DND-41 (cell line): ENCODE data around the gene NECTIN2.
A peak's percentile ranks its signal among the peaks of the same experiment; 100 is the strongest.
"Not testable (repeated sequence)": the region's sequence is repeated elsewhere in the genome, so short reads cannot be mapped to it uniquely, and the experiment has no call there.

Source experiments
- ATAC-seq: fragments of 200-7000 bp; cut with Tn5 transposase; 3 replicates; pipeline ENCODE4 v1.9.1; 2021; ENCODE audit warnings: low read depth; ENCODE audit not compliant: insufficient read depth
- DNase-seq: peaks from one replicate; pipeline ENCODE4 v3.0.0-alpha.2; 2020
- H2AFZ ChIP-seq: 2 replicates; pipeline ENCODE4 v1.6.0; 2012; ENCODE audit warnings: low read depth, low read length
- H3K27ac ChIP-seq: 2 replicates; pipeline ENCODE4 v1.5.1; 2012; ENCODE audit warnings: low read length, inconsistent platforms
- H3K27me3 ChIP-seq: fragments of 200-600 bp; sonication (generic); 2 replicates; pipeline ENCODE4 v1.6.0; 2012; ENCODE audit warnings: low read length, mild to moderate bottlenecking, inconsistent platforms; ENCODE audit not compliant: insufficient read depth, poor library complexity
- H3K36me3 ChIP-seq: 2 replicates; pipeline ENCODE4 v1.5.1; 2012; ENCODE audit warnings: low read length, inconsistent platforms; ENCODE audit not compliant: insufficient read depth
- H3K4me1 ChIP-seq: 2 replicates; pipeline ENCODE4 v1.5.1; 2012; ENCODE audit warnings: mild to moderate bottlenecking, low read length; ENCODE audit not compliant: insufficient read depth
- H3K4me2 ChIP-seq: 2 replicates; pipeline ENCODE4 v1.6.0; 2012; ENCODE audit warnings: mild to moderate bottlenecking, moderate library complexity, low read length, inconsistent platforms; ENCODE audit not compliant: insufficient read depth
- H3K4me3 ChIP-seq, 2 experiments: fragments of 200-600 bp in 1 of 2; shearing (Covaris generic) in 1 of 2; 2 replicates each; pipeline ENCODE4 v1.5.1; 2012 to 2016; ENCODE audit warnings: inconsistent platforms in 2 of 2, low read length in 2 of 2, mild to moderate bottlenecking in 2 of 2, low read depth in 1 of 2, moderate library complexity in 1 of 2
- H3K79me2 ChIP-seq: 2 replicates; pipeline ENCODE4 v1.6.0; 2012; ENCODE audit warnings: low read length, inconsistent platforms; ENCODE audit not compliant: insufficient read depth
- H3K9ac ChIP-seq: 2 replicates; pipeline ENCODE4 v1.6.0; 2012; ENCODE audit warnings: low read depth, mild to moderate bottlenecking, inconsistent platforms, low read length, moderate library complexity
- H3K9me3 ChIP-seq: 2 replicates; pipeline ENCODE4 v1.5.1; 2012; ENCODE audit warnings: low read length, moderate library complexity, mild to moderate bottlenecking, inconsistent platforms; ENCODE audit not compliant: insufficient read depth, severe bottlenecking
- H4K20me1 ChIP-seq: 2 replicates; pipeline ENCODE4 v1.6.0; 2012; ENCODE audit warnings: low read length; ENCODE audit not compliant: insufficient read depth
- EZH2 ChIP-seq: IDR thresholded peaks from 3 replicates; pipeline ENCODE4 v1.6.1; 2012; ENCODE audit warnings: borderline replicate concordance, low read depth, mild to moderate bottlenecking, moderate library complexity, low read length, inconsistent platforms; ENCODE audit not compliant: severe bottlenecking
- TF ChIP-seq, protein P1 (sequence below): IDR thresholded peaks from 2 replicates; pipeline ENCODE4 v1.5.1; 2012; ENCODE audit warnings: borderline replicate concordance, low read length, moderate library complexity, mild to moderate bottlenecking; ENCODE audit not compliant: poor library complexity, severe bottlenecking; ENCODE audit errors: extremely low read depth

The NECTIN2 gene

DNA sequence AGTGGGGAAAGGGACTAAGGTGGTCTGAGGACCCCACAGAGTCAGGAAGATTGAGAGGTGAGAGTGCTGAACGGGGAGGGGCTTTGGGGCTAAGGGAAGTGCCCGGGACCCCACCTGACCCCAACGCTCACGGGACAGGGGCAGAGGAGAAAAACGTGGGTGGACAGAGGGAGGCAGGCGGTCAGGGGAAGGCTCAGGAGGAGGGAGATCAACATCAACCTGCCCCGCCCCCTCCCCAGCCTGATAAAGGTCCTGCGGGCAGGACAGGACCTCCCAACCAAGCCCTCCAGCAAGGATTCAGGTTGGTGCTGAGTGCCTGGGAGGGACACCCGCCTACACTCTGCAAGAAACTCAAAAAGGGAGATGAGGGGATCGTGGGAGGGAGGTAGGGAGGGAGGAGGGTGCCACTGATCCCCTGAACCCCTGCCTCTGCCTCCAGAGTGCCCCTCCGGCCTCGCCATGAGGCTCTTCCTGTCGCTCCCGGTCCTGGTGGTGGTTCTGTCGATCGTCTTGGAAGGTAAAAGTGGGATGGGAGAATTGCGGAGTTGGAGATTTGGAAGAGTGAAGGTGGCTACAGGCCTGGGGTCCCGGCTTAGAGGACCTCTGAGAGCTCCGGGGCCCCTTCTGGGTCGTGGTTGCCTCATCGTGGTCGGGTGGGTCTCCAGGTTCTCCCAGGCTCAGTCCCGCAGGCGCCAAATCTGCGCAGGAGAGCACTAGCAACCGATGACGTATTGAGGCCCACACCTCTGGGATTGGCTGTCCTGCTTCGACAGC lies 68.5 kb downstream of the NECTIN2 start, which contains the start of gene APOC1:
APOC1 (plus strand) TSS at position 176 of the 774 bp plus-strand sequence; CDS start at position 460, 284 bp downstream.
- not testable (repeated sequence) for H4K20me1 ChIP-seq, H3K4me3 ChIP-seq, H3K9ac ChIP-seq, H3K9me3 ChIP-seq, H3K27me3 ChIP-seq, H3K79me2 ChIP-seq, H3K27ac ChIP-seq, H3K4me2 ChIP-seq, H2AFZ ChIP-seq, H3K4me1 ChIP-seq, H3K36me3 ChIP-seq
- ATAC-seq (peak; percentile 85), DNase-seq (peak; percentile 57)

DNA sequence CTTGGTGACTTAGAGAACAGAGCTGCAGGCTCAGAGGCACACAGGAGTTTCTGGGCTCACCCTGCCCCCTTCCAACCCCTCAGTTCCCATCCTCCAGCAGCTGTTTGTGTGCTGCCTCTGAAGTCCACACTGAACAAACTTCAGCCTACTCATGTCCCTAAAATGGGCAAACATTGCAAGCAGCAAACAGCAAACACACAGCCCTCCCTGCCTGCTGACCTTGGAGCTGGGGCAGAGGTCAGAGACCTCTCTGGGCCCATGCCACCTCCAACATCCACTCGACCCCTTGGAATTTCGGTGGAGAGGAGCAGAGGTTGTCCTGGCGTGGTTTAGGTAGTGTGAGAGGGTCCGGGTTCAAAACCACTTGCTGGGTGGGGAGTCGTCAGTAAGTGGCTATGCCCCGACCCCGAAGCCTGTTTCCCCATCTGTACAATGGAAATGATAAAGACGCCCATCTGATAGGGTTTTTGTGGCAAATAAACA lies 78.2 kb downstream of the NECTIN2 start:
- no peak overlapping the region for H3K27ac ChIP-seq
- H3K4me1 ChIP-seq, result no peaks in the 10 kb centered on the region
- no peaks in the 10 kb centered on the region for H3K79me2 ChIP-seq
- H3K4me2 ChIP-seq, result no peak overlapping the region
- ATAC-seq (no peak), DNase-seq (no peak)
- H3K9ac ChIP-seq, result no peak overlapping the region
- no peaks in the 10 kb centered on the region; the same call in 1 of the 2 replicates for H4K20me1 ChIP-seq
- peaks cover 7% of the 10 kb centered on the region for H3K27me3 ChIP-seq
- H3K36me3 ChIP-seq, result no peaks in the 10 kb centered on the region
- H3K4me3 ChIP-seq, result no peak overlapping the region
- H2AFZ ChIP-seq, result no peak overlapping the region
- no peaks in the 10 kb centered on the region for H3K9me3 ChIP-seq
- TF ChIP-seq, protein P1, sequence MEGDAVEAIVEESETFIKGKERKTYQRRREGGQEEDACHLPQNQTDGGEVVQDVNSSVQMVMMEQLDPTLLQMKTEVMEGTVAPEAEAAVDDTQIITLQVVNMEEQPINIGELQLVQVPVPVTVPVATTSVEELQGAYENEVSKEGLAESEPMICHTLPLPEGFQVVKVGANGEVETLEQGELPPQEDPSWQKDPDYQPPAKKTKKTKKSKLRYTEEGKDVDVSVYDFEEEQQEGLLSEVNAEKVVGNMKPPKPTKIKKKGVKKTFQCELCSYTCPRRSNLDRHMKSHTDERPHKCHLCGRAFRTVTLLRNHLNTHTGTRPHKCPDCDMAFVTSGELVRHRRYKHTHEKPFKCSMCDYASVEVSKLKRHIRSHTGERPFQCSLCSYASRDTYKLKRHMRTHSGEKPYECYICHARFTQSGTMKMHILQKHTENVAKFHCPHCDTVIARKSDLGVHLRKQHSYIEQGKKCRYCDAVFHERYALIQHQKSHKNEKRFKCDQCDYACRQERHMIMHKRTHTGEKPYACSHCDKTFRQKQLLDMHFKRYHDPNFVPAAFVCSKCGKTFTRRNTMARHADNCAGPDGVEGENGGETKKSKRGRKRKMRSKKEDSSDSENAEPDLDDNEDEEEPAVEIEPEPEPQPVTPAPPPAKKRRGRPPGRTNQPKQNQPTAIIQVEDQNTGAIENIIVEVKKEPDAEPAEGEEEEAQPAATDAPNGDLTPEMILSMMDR, result no peak
- no peak for TF ChIP-seq EZH2

DNA sequence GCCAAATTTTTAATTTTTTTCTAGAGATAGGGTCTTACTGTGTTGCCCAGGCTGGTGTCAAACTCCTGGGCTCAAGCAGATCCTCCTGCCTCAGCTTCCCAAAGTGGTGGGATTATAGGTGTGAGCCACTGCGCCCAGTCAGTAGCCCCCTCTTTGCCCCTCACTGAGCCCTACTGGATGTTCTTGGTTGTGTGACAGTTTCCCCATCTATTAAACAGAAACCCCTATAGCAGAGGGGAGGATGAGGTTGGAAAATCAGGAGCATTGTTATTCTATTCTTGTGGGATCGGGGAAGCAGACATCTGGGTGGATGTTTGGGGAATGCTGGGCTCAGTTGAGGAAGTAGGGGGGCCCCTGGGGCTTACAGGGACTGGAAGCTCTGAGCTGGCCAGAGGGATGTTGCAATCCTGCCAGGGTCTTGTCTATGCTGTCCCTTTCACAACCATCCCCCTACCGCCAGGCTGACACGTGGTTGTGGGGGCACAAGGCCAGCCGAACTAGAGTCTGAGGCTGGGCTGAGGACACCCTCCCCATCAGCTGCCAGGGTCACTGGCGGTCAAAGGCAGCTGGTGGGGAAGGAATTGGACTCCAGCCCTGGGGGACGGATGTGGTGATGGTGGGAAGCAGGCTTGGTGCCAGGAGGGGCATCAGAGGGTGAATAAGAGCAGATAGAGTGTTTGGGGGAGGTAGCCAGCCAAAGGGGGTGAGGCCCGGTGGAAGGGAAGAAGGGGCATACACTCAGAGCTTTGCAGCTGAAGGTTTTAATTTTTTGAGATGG lies 79.2 kb downstream of the NECTIN2 start:
- H3K9me3 ChIP-seq, result no peaks in the 10 kb centered on the region
- no peak for ATAC-seq
- TF ChIP-seq, protein P1, result no peak
- TF ChIP-seq EZH2, result no peak
- H3K4me2 ChIP-seq, result no peak overlapping the region
- no peaks in the 10 kb centered on the region for H3K79me2 ChIP-seq
- no peak overlapping the region for H3K27ac ChIP-seq
- peaks cover 7% of the 10 kb centered on the region for H3K27me3 ChIP-seq
- H3K36me3 ChIP-seq, result no peaks in the 10 kb centered on the region
- no peak overlapping the region for H3K9ac ChIP-seq
- H4K20me1 ChIP-seq, result no peaks in the 10 kb centered on the region; the same call in 1 of the 2 replicates
- DNase-seq, result no peak
- H2AFZ ChIP-seq, result no peak overlapping the region
- no peaks in the 10 kb centered on the region for H3K4me1 ChIP-seq
- no peak overlapping the region for H3K4me3 ChIP-seq

DNA sequence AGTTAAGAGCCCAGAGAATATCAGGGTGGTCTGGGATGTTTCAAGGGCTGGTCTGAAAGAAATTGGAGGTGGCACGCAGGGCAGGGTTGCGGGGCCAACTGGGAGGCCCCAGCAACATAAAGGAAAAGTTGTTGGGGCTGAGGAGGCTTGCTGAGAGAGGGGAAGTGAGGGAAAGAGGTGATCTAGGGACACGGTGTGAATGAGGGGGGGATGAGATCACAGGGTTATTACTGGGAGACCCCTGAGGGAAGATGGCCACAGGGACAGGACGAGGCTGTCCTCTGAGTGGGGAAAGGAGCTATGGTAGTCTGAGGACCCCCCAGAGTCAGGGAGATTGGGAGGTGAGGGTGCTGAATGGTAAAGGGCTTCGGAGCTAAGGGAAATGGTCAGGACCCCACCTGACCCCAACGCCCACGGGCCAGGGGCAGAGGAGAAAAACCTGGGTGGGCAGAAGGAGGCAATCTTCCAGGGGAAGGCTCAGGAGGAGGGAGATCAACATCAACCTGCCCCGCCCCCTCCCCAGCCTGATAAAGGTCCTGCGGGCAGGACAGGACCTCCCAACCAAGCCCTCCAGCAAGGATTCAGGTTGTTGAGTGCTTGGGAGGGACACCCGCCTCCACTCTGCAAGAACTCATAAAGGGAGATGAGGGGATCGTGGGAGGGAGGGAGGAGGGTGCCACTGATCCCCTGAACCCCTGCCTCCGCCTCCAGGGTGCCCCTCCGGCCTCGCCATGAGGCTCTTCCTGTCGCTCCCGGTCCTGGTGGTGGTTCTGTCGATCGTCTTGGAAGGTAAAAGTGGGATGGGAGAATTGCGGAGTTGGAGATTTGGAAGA lies 80.4 kb downstream of the NECTIN2 start:
- H2AFZ ChIP-seq, H3K27ac ChIP-seq, H3K4me1 ChIP-seq, ATAC-seq, H3K36me3 ChIP-seq, DNase-seq, H3K27me3 ChIP-seq, H3K4me3 ChIP-seq, H3K79me2 ChIP-seq, H3K4me2 ChIP-seq, H3K9ac ChIP-seq, H3K9me3 ChIP-seq, H4K20me1 ChIP-seq: not testable (repeated sequence)
